ENCODE data around the gene NDUFS2.

DNA sequence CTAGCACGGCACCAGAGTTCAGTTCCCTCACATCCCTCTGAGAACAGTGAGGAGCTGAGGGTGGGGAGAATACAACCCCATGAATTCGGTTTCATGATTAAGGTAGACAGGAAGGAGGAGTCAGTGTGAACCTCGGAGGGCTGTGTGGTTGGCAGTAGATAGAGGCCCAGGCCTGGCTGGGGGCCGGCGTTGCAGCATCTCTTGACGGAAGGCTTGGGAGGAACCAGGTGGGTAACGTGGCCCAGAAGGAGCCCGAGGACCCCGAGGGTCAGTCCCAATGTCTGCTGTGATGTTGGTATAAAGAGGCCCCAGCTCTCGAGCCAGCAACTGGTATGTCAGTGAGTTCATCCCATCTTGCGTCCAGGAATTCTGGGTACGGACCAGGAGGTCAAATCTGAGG lies 30.5 kb upstream of the NDUFS2 start:
- TF ChIP-seq, protein P1, sequence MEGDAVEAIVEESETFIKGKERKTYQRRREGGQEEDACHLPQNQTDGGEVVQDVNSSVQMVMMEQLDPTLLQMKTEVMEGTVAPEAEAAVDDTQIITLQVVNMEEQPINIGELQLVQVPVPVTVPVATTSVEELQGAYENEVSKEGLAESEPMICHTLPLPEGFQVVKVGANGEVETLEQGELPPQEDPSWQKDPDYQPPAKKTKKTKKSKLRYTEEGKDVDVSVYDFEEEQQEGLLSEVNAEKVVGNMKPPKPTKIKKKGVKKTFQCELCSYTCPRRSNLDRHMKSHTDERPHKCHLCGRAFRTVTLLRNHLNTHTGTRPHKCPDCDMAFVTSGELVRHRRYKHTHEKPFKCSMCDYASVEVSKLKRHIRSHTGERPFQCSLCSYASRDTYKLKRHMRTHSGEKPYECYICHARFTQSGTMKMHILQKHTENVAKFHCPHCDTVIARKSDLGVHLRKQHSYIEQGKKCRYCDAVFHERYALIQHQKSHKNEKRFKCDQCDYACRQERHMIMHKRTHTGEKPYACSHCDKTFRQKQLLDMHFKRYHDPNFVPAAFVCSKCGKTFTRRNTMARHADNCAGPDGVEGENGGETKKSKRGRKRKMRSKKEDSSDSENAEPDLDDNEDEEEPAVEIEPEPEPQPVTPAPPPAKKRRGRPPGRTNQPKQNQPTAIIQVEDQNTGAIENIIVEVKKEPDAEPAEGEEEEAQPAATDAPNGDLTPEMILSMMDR (conservative IDR thresholded peaks at IDR 0.05; ENCODE audit: low read length), result no peak
- no peak for TF ChIP-seq EZH2phosphoT487 (IDR thresholded peaks at IDR 0.05; ENCODE audit: borderline replicate concordance, low read depth, low read length)

Measured in OCI-LY7 (cell line).